ENCODE results near the gene FCGR2B. TPM values are rescaled to one million over a fixed set of nuclear protein-coding genes. Genes with fewer than 3 reads are reported as not detected.
"Not testable (repeated sequence)": the region's sequence is repeated elsewhere in the genome, so short reads cannot be mapped to it uniquely, and the experiment has no call there.

Gene FCGR2B
- total RNA-seq, 4 donors from 2014 or later: 18.6 to 50.9 (median 32.3) TPM

- no peak for TF ChIP-seq POLR2A (IDR thresholded peaks at IDR 0.05)
- no peak for TF ChIP-seq EP300 (IDR thresholded peaks at IDR 0.05)
- TF ChIP-seq CTCF (IDR thresholded peaks at IDR 0.05): no peak
- DNase-seq (ENCODE audit: low spot score in 2 of 2): no peak
- no peaks in the 10 kb centered on the region for H3K4me1 ChIP-seq
- H3K4me3 ChIP-seq: no peak overlapping the region
- no peaks in the 10 kb centered on the region for H3K36me3 ChIP-seq
- 66 to 70% methylated on average over 3 of the region's 3 CpGs for WGBS, 2 donors
- H3K27me3 ChIP-seq: no peaks in the 10 kb centered on the region
- H3K27ac ChIP-seq: no peak overlapping the region
- no peaks in the 10 kb centered on the region for H3K9me3 ChIP-seq
These were observed 28.9 kb downstream of the FCGR2B start for GRCh38 chr1:161691846-161692245.

DNA sequence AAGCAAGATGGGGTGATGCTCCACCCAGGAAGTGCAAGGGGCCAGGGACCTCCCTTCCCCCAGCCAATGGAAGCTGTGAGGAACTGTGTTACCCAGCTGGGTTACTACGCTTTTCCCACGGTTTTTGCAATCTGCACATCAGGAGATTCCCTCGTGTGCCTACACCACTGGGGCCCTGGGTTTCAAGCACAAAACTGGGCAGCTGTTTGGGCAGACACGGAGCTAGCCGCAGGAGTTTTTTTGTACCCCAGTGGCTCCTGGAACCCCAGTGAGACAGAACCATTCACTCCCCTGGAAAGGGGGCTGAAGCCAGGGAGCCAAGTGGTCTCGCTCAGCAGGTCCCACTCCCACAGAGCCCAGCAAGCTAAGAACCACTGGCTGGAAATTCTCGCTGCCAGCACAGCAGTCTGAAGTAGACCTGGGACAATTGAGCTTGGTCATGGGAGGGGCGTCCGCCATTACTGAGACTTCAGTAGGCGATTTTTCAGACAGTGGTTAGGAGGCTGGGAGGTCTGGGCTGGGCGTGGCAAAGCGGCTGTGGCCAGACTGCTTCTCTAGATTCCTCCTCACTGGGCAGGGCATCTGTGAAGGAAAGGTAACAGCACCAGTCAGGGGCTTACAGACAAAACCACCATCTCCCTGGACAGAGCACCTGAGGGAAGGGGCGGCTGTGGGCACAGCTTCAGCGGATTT, 30.2 kb downstream of the FCGR2B start:
- H3K4me3 ChIP-seq; H3K27me3 ChIP-seq; H3K9me3 ChIP-seq; H3K4me1 ChIP-seq; H3K27ac ChIP-seq; H3K36me3 ChIP-seq; DNase-seq (ENCODE audit: low spot score in 2 of 2): not testable (repeated sequence)
- WGBS, 2 donors: 83 to 91% methylated on average over 11 to 13 of the region's 14 CpGs

DNA sequence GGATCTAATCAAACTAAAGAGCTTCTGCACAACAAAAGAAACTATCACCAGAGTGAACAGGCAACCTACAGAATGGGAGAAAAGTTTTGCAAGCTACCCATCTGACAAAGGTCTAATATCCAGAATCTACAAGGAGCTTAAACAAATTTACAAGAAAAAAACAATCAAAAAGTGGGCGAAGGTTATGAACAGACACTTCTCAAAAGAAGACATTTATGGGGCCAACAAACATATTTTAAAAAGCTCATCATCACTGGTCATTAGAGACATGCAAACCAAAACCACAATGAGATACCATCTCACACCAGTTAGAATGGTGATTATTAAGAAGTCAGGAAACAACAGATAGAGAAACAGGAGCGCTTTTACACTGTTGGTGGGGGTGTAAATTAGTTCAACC, 35.4 kb downstream of the FCGR2B start:
- H3K4me3 ChIP-seq: not testable (repeated sequence)

GRCh38 chr1:161702250-161702649, 39.3 kb downstream of the FCGR2B start:
- WGBS, 2 donors: 79 to 85% methylated on average over 8 of the region's 8 CpGs
- Histone ChIP-seq H3K4me1 (peaks cover 0 to 8% (median 5%) of the 10 kb centered on the region in 4 donors), H3K4me3 (no peak overlapping the region), H3K27ac (no peak overlapping the region), H3K36me3 (no peaks in the 10 kb centered on the region), H3K27me3 (no peaks in the 10 kb centered on the region), H3K9me3 (no peaks in the 10 kb centered on the region)
- TF ChIP-seq CTCF (IDR thresholded peaks at IDR 0.05) (no peak), EP300 (IDR thresholded peaks at IDR 0.05) (no peak), POLR2A (IDR thresholded peaks at IDR 0.05) (no peak)
- no peak for DNase-seq (ENCODE audit: low spot score in 2 of 2)

More for the DNA sequence above, 35.4 kb downstream of the FCGR2B start:
- not testable (repeated sequence) for DNase-seq (ENCODE audit: low spot score in 2 of 2); H3K27me3 ChIP-seq; H3K27ac ChIP-seq; H3K9me3 ChIP-seq; H3K36me3 ChIP-seq; H3K4me1 ChIP-seq
- 87 to 91% methylated on average over 2 of the region's 2 CpGs for WGBS, 2 donors

DNA sequence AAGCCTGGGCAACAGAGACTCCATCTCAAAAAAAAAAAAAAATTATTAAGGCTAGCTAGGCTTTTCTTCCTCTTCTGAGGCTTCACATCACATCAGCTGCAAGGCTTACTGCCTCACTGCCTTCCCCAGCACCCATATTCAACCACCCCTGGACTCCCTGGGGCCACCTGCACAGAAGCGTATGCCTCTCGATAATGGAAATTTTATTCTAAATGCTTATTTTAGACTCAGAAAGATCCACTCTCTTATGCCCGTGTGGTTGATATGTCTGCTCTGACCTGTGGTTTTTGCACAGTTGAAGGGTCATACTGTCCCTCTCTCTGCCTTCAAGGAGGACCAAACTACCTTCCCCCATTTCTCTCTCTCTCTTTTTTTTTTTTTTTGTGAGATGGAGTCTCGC, 42.6 kb downstream of the FCGR2B start:
- H3K27me3 ChIP-seq: no peaks in the 10 kb centered on the region
- H3K36me3 ChIP-seq: no peaks in the 10 kb centered on the region
- H3K9me3 ChIP-seq: no peaks in the 10 kb centered on the region
- H3K27ac ChIP-seq: no peak overlapping the region
- WGBS, 2 donors: 85 to 94% methylated on average over 4 of the region's 4 CpGs
- TF ChIP-seq EP300 (IDR thresholded peaks at IDR 0.05) (no peak), CTCF (IDR thresholded peaks at IDR 0.05) (no peak), POLR2A (IDR thresholded peaks at IDR 0.05) (no peak)
- no peak overlapping the region for H3K4me3 ChIP-seq
- DNase-seq (ENCODE audit: low spot score in 2 of 2): no peak
- peaks cover 0 to 8% (median 5%) of the 10 kb centered on the region in 4 donors for H3K4me1 ChIP-seq

- H3K27me3 ChIP-seq: no peaks in the 10 kb centered on the region
- no peaks in the 10 kb centered on the region for H3K9me3 ChIP-seq
- DNase-seq (ENCODE audit: low spot score in 2 of 2): no peak
- H3K4me3 ChIP-seq: no peak overlapping the region
- peaks cover 0 to 8% (median 5%) of the 10 kb centered on the region in 4 donors for H3K4me1 ChIP-seq
- peak overlapping the region in 3 of 4 donors; percentile 5 to 77 (median 55) for H3K27ac ChIP-seq
- WGBS, 2 donors: 70 to 78% methylated on average over 3 of the region's 3 CpGs
- TF ChIP-seq EP300 (IDR thresholded peaks at IDR 0.05): no peak
- TF ChIP-seq POLR2A (IDR thresholded peaks at IDR 0.05): no peak
- TF ChIP-seq CTCF (IDR thresholded peaks at IDR 0.05): no peak
- no peaks in the 10 kb centered on the region for H3K36me3 ChIP-seq
These were observed 43.2 kb downstream of the FCGR2B start for GRCh38 chr1:161706113-161706481.
